Measurements from ENCODE around the gene WASHC2C.
"Not testable (repeated sequence)": the region's sequence is repeated elsewhere in the genome, so short reads cannot be mapped to it uniquely, and the experiment has no call there.

- not testable (repeated sequence) for TF ChIP-seq CTCF (conservative IDR thresholded peaks at IDR 0.05; ENCODE audit: low read depth, low read length); EZH2 (IDR thresholded peaks at IDR 0.05; ENCODE audit: low read length, unreplicated experiment)
Measured at GRCh38 chr10:45734449-45734848, 7.4 kb downstream of the WASHC2C start.
